ENCODE measurements around the gene MMP1. TPM values are rescaled to one million over a fixed set of nuclear protein-coding genes. Genes with fewer than 3 reads are reported as not detected.

The MMP1 gene
- total RNA-seq, 1 experiment from 2014 or later = not detected

GRCh38 chr11:102793677-102794290, 4.2 kb downstream of the MMP1 start:
- Histone ChIP-seq H4K5ac (ENCODE audit: insufficient read length, low read depth, low read length) (no peak overlapping the region), H2BK5ac (ENCODE audit: insufficient read length, low read length) (no peak overlapping the region), H3K4me2 (ENCODE audit: insufficient read depth, insufficient read length, low read length) (no peak overlapping the region), H3T11ph (ENCODE audit: low read length) (no peak overlapping the region), H3K79me2 (ENCODE audit: insufficient read depth, low read length) (no peaks in the 10 kb centered on the region), H2AFZ (ENCODE audit: low read length) (no peak overlapping the region), H3K4me1 (ENCODE audit: insufficient read depth, low read length) (no peaks in the 10 kb centered on the region), H3K9ac (ENCODE audit: extremely low read depth, insufficient read length, low read length) (no peak overlapping the region), H3K27me3 (ENCODE audit: insufficient read depth, low read length) (no peaks in the 10 kb centered on the region), H3K56ac (ENCODE audit: insufficient read length, low read depth, low read length) (no peak overlapping the region), H2BK15ac (ENCODE audit: low read depth, low read length) (no peak overlapping the region), H3K23ac (ENCODE audit: insufficient read length, low read depth, low read length) (no peak overlapping the region), H3K14ac (ENCODE audit: insufficient read depth, low read length) (no peak overlapping the region), H4K20me1 (ENCODE audit: control insufficient read depth, insufficient read depth, insufficient read length) (no peaks in the 10 kb centered on the region), H2AK5ac (ENCODE audit: insufficient read length, low read length) (no peak overlapping the region), H2BK20ac (ENCODE audit: low read depth, low read length, poor library complexity, severe bottlenecking) (no peak overlapping the region), H2BK120ac (ENCODE audit: low read depth, low read length, poor library complexity, severe bottlenecking) (no peak overlapping the region), H3K79me1 (ENCODE audit: insufficient read depth, low read depth, low read length, poor library complexity, severe bottlenecking) (no peaks in the 10 kb centered on the region), H4K91ac (ENCODE audit: insufficient read length, low read depth, low read length) (no peak overlapping the region), H3K27ac (ENCODE audit: insufficient read length, low read depth, low read length) (no peak overlapping the region), H3K18ac (ENCODE audit: insufficient read length, low read depth, low read length) (no peak overlapping the region), H4K8ac (replicated peaks; ENCODE audit: insufficient read length, low read depth, low read length) (no peak overlapping the region), H3K4ac (ENCODE audit: low read depth, low read length) (no peak overlapping the region), H3K9me3 (ENCODE audit: control insufficient read depth, low read depth, low read length) (no peaks in the 10 kb centered on the region), H3K23me2 (ENCODE audit: insufficient read length, low read depth, low read length, poor library complexity, severe bottlenecking) (no peaks in the 10 kb centered on the region), H2BK12ac (ENCODE audit: insufficient read length, low read depth, low read length) (no peak overlapping the region)
- Mint-ChIP-seq H3K9me3 (no peaks in the 10 kb centered on the region), H3K27me3 (ENCODE audit: low read depth) (no peaks in the 10 kb centered on the region), H3K36me3 (ENCODE audit: insufficient read depth in 1 of 3, low read depth in 3 of 3) (no peaks in the 10 kb centered on the region), H3K4me3 (no peak overlapping the region), H3K27ac (no peak overlapping the region), H3K4me1 (peaks cover 0 to 2% of the 10 kb centered on the region in 2 experiments; a peak in 1 of 4 replicates)
- no CpG with 5 or more reads among the region's 6 CpGs for WGBS (ENCODE audit: extremely low coverage, insufficient read length, low lambda C conversion rate)
- no peak for DNase-seq
- no peak for TF ChIP-seq CTCF (conservative IDR thresholded peaks at IDR 0.05)
